Prostate gland (tissue), 2 donors: Measurements from ENCODE around the gene CD200.

ENCODE experiments used
- POLR2A ChIP-seq: fragments of 450-650 bp; IDR thresholded peaks from one replicate; pipeline ENCODE4 v1.6.1; 2016; ENCODE audit warnings: antibody characterized with exemption, mild to moderate bottlenecking
- POLR2AphosphoS5 ChIP-seq: sonication (generic); formaldehyde crosslinking; IDR thresholded peaks from one replicate; pipeline ENCODE4 v1.6.1; 2017; ENCODE audit warnings: antibody characterized with exemption
- TF ChIP-seq, protein P1 (sequence below), 4 experiments: fragments of 200-600 bp in 2 of 4; fragments of 450-650 bp in 2 of 4; sonication (generic) in 2 of 4; IDR thresholded peaks; 1 replicate in 3 of 4; 2 replicates in 1 of 4; pipeline ENCODE4 v1.5.1; 2016 to 2019; ENCODE audit warnings: antibody characterized with exemption in 4 of 4, mild to moderate bottlenecking in 2 of 4, moderate library complexity in 2 of 4

DNA sequence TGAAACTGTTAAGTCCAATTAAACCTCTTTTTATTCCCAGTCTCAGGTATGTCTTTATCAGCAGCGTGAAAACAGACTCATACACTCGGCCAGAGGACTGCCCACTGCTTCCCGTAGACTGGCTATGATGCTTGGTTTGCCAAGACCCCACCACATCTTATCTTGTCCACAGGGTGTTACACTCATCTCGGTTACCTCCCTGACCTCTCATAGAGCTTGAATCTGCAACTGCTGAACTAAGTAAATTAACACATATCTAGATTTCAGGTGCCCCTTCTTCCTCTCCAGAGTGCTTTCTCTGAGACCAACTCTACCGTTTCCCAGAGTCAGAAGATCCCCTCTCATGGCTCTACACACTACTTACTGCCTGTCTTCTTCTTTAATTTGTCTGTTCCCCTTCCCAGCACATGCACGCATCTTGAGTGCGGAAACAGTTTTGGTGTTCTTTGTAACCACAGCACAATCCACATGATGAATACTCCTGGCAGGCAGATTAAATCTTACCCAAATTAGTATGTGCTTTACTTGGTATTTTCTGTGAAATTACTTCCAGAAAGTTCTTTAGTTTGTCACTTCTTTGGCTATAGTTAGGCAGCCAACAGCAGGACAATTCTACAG, 49.7 kb downstream of the CD200 start:
- TF ChIP-seq, protein P1, sequence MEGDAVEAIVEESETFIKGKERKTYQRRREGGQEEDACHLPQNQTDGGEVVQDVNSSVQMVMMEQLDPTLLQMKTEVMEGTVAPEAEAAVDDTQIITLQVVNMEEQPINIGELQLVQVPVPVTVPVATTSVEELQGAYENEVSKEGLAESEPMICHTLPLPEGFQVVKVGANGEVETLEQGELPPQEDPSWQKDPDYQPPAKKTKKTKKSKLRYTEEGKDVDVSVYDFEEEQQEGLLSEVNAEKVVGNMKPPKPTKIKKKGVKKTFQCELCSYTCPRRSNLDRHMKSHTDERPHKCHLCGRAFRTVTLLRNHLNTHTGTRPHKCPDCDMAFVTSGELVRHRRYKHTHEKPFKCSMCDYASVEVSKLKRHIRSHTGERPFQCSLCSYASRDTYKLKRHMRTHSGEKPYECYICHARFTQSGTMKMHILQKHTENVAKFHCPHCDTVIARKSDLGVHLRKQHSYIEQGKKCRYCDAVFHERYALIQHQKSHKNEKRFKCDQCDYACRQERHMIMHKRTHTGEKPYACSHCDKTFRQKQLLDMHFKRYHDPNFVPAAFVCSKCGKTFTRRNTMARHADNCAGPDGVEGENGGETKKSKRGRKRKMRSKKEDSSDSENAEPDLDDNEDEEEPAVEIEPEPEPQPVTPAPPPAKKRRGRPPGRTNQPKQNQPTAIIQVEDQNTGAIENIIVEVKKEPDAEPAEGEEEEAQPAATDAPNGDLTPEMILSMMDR (IDR thresholded peaks at IDR 0.05), result no peak
- TF ChIP-seq POLR2AphosphoS5 (no peak), POLR2A (no peak)
